GM19351 (cell line): Measurements from ENCODE around the gene MAPK10.
"Not testable (repeated sequence)": the region's sequence is repeated elsewhere in the genome, so short reads cannot be mapped to it uniquely, and the experiment has no call there.

Experiments
- ATAC-seq: cut with Tn5 transposase; IDR thresholded peaks from one replicate; pipeline ENCODE4 v1.9.1; 2021; ENCODE audit warnings: mild to moderate bottlenecking, moderate library complexity; ENCODE audit not compliant: unreplicated experiment

Gene MAPK10

GRCh38 chr4:85995361-85995760 is 364.5 kb downstream of the MAPK10 start:
- ATAC-seq: peak; percentile 79

GRCh38 chr4:85994576-85994975 is 365.3 kb downstream of the MAPK10 start:
- ATAC-seq: no peak

GRCh38 chr4:85993641-85994040 is 366.2 kb downstream of the MAPK10 start:
- no peak for ATAC-seq

GRCh38 chr4:85986266-85986665 is 373.6 kb downstream of the MAPK10 start:
- no peak for ATAC-seq

- peak; percentile 92 for ATAC-seq
These were observed 380.6 kb downstream of the MAPK10 start for GRCh38 chr4:85979276-85979675.

- ATAC-seq: no peak
These were observed 389.3 kb downstream of the MAPK10 start for GRCh38 chr4:85970535-85970934.

- peak; percentile 71 for ATAC-seq
These were observed 390.7 kb downstream of the MAPK10 start for GRCh38 chr4:85968945-85969819.

GRCh38 chr4:85967872-85968271 is 392.0 kb downstream of the MAPK10 start:
- ATAC-seq: no peak

- peak; percentile 38 for ATAC-seq
These were observed 393.5 kb downstream of the MAPK10 start for GRCh38 chr4:85966373-85966772.

- no peak for ATAC-seq
These were observed 394.3 kb downstream of the MAPK10 start for GRCh38 chr4:85965529-85965928.

GRCh38 chr4:85965017-85965416 is 394.8 kb downstream of the MAPK10 start:
- not testable (repeated sequence) for ATAC-seq

- no peak for ATAC-seq
These were observed 395.6 kb downstream of the MAPK10 start for GRCh38 chr4:85964298-85964697.

- ATAC-seq: no peak
These were observed 396.6 kb downstream of the MAPK10 start for GRCh38 chr4:85963231-85963630.

- ATAC-seq: no peak
These were observed 398.0 kb downstream of the MAPK10 start for GRCh38 chr4:85961887-85962286.

- no peak for ATAC-seq
These were observed 403.4 kb downstream of the MAPK10 start for GRCh38 chr4:85956293-85956945.

- ATAC-seq: no peak
These were observed 404.1 kb downstream of the MAPK10 start for GRCh38 chr4:85955620-85956292.

- ATAC-seq: no peak
These were observed 406.2 kb downstream of the MAPK10 start for GRCh38 chr4:85953651-85954018.

GRCh38 chr4:85952972-85953650 is 406.7 kb downstream of the MAPK10 start:
- ATAC-seq: no peak

GRCh38 chr4:85952528-85952927 is 407.3 kb downstream of the MAPK10 start:
- no peak for ATAC-seq

- ATAC-seq: no peak
These were observed 408.8 kb downstream of the MAPK10 start for GRCh38 chr4:85951099-85951498.

GRCh38 chr4:85946821-85947220 is 413.0 kb downstream of the MAPK10 start:
- no peak for ATAC-seq
